WTC11 (cell line): ENCODE data around the gene CLDN14.

Source experiments
- E2F1 ChIP-seq: sonication (generic); formaldehyde crosslinking; IDR thresholded peaks from 2 replicates; pipeline ENCODE4 v1.8.0; 2022; ENCODE audit warnings: mild to moderate bottlenecking, missing genetic modification reagents
- ZNF512 ChIP-seq: sonication (generic); formaldehyde crosslinking; IDR thresholded peaks from 2 replicates; pipeline ENCODE4 v1.8.1; 2022; ENCODE audit warnings: missing genetic modification reagents, borderline replicate concordance

GRCh38 chr21:36513430-36513829, 33.5 kb upstream of the CLDN14 start:
- TF ChIP-seq ZNF512 (no peak), E2F1 (CRISPR knock-in tag) (no peak)
